SK-N-SH treated with all-trans-retinoic acid at 6 μM for 48 hours (cell line): ENCODE measurements around the gene LBH.

ENCODE experiments used
- ARNTL ChIP-seq: fragments of 450-650 bp; formaldehyde crosslinking; IDR thresholded peaks from 2 replicates; pipeline ENCODE4 v1.5.0; 2020; ENCODE audit warnings: low read depth, mild to moderate bottlenecking, moderate library complexity, borderline replicate concordance
- ESRRG ChIP-seq: fragments of 250-450 bp; sonication (Bioruptor Pico); IDR thresholded peaks from 2 replicates; pipeline ENCODE4 v1.6.1; 2021; ENCODE audit warnings: mild to moderate bottlenecking
- GLIS3 ChIP-seq: fragments of 250-450 bp; sonication (Bioruptor Pico); IDR thresholded peaks from 2 replicates; pipeline ENCODE4 v1.5.0; 2020; ENCODE audit warnings: mild to moderate bottlenecking, moderate library complexity
- OSR1 ChIP-seq: fragments of 250-450 bp; sonication (Bioruptor Pico); IDR thresholded peaks from 2 replicates; pipeline ENCODE4 v1.8.0; 2022; ENCODE audit warnings: moderate library complexity, mild to moderate bottlenecking, inconsistent platforms
- PPARA ChIP-seq: fragments of 250-450 bp; sonication (Bioruptor Pico); IDR thresholded peaks from 2 replicates; pipeline ENCODE4 v1.5.0; 2020; ENCODE audit warnings: mild to moderate bottlenecking, borderline replicate concordance
- ZFP30 ChIP-seq: fragments of 450-650 bp; formaldehyde crosslinking; IDR thresholded peaks from 2 replicates; pipeline ENCODE4 v1.5.0; 2022; ENCODE audit warnings: mild to moderate bottlenecking, moderate library complexity
- ZNF565 ChIP-seq: fragments of 450-650 bp; formaldehyde crosslinking; conservative IDR thresholded peaks from 2 replicates; pipeline ENCODE4 v1.5.0; 2020; ENCODE audit warnings: low read depth, mild to moderate bottlenecking, moderate library complexity
- TF ChIP-seq, protein P1 (sequence below): fragments of 250-450 bp; sonication (Bioruptor Pico); IDR thresholded peaks from 2 replicates; pipeline ENCODE4 v1.8.0; 2020; ENCODE audit warnings: mild to moderate bottlenecking, moderate library complexity, borderline replicate concordance

DNA sequence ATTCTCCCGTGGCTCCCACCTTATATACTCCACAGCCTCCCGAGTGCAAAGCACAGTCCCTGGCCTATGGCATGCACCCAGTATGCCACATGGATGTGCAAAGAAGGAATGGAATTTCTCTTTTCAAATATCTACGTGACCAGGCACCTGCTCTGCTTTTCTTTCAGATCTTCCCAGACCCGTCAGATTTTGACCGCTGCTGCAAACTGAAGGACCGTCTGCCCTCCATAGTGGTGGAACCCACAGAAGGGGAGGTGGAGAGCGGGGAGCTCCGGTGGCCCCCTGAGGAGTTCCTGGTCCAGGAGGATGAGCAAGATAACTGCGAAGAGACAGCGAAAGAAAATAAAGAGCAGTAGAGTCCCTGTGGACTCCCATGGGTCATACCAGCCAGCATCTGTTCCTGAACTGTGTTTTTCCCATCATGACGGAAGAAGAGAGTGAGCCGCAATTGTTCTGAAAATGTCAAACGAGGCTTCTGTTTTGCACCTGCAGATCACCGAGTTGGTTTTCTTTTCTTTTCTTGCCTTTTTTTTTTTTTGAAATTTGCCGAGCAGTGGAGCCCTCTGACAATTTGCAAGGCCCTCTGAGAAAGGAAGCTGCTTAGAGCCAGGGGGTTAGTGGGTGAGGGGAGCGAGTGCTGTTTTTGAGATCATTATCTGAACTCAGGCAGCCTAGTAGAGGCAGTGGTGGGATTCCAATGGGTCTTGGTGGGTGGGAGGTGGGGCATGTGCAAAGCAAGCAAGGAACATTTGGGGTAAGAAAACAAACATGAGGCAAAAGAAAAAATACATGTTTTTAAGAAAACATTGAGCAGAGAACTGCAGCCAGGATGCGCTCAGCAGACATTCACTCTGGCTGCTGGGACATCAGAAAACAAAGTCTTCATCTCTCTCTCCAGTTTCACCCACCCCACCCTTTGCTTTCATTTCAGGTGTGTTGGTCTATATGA, 26.2 kb downstream of the LBH start:
- TF ChIP-seq, protein P1, sequence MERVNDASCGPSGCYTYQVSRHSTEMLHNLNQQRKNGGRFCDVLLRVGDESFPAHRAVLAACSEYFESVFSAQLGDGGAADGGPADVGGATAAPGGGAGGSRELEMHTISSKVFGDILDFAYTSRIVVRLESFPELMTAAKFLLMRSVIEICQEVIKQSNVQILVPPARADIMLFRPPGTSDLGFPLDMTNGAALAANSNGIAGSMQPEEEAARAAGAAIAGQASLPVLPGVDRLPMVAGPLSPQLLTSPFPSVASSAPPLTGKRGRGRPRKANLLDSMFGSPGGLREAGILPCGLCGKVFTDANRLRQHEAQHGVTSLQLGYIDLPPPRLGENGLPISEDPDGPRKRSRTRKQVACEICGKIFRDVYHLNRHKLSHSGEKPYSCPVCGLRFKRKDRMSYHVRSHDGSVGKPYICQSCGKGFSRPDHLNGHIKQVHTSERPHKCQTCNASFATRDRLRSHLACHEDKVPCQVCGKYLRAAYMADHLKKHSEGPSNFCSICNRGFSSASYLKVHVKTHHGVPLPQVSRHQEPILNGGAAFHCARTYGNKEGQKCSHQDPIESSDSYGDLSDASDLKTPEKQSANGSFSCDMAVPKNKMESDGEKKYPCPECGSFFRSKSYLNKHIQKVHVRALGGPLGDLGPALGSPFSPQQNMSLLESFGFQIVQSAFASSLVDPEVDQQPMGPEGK (CRISPR knock-in tag) = no peak
- TF ChIP-seq ZNF565 (CRISPR knock-in tag) = no peak
- TF ChIP-seq ZFP30 (CRISPR knock-in tag) = no peak
- TF ChIP-seq PPARA (CRISPR knock-in tag) = no peak
- TF ChIP-seq OSR1 = no peak
- no peak for TF ChIP-seq ESRRG
- no peak for TF ChIP-seq ARNTL
- TF ChIP-seq GLIS3 (CRISPR knock-in tag) = no peak
